K562 (cell line): Measurements from ENCODE around the gene LAMB1. TPM values are rescaled to one million over a fixed set of nuclear protein-coding genes. Genes with fewer than 3 reads are reported as not detected.

ENCODE experiments used
- ASH1L ChIP-seq: fragments of 450-650 bp; IDR thresholded peaks from 2 replicates; pipeline ENCODE4 v1.6.1; 2018; ENCODE audit warnings: borderline replicate concordance, mild to moderate bottlenecking, low read depth; ENCODE audit not compliant: partially characterized antibody
- ESRRA ChIP-seq: fragments of 450-650 bp; IDR thresholded peaks from 2 replicates; pipeline ENCODE4 v1.6.1; 2014; ENCODE audit warnings: low read depth, mild to moderate bottlenecking, moderate library complexity, borderline replicate concordance
- FOXM1 ChIP-seq, 2 experiments: fragments of 450-650 bp in 1 of 2; sonication (generic) in 1 of 2; formaldehyde crosslinking in 1 of 2; IDR thresholded peaks; 2 replicates each; pipeline versions ENCODE4 v1.6.1 to v1.9.0; 2017 to 2022; ENCODE audit warnings: low read depth in 2 of 2, mild to moderate bottlenecking in 2 of 2, missing genetic modification reagents in 1 of 2, moderate library complexity in 1 of 2
- GATAD2A ChIP-seq: fragments of 450-650 bp; IDR thresholded peaks from 2 replicates; pipeline ENCODE4 v1.6.1; 2017
- MAFK ChIP-seq: IDR thresholded peaks from 2 replicates; pipeline ENCODE4 v1.6.1; 2011; ENCODE audit warnings: low read length, improper control_type of control experiment
- MLLT1 ChIP-seq, 2 experiments: fragments of 450-650 bp; IDR thresholded peaks; 2 replicates each; pipeline ENCODE4 v1.6.1; 2016
- NELFE ChIP-seq: IDR thresholded peaks from 2 replicates; pipeline ENCODE4 v1.6.1; 2011; ENCODE audit warnings: mild to moderate bottlenecking; ENCODE audit not compliant: insufficient read depth, insufficient read length
- PCBP1 ChIP-seq: fragments of 200-400 bp; formaldehyde crosslinking; IDR thresholded peaks from 2 replicates; pipeline ENCODE4 v1.6.1; 2018; ENCODE audit warnings: mild to moderate bottlenecking, low read depth, low read length; ENCODE audit not compliant: poor library complexity, severe bottlenecking
- POLR2B ChIP-seq: fragments of 450-650 bp; IDR thresholded peaks from 2 replicates; pipeline ENCODE4 v1.6.1; 2018; ENCODE audit warnings: low read depth; ENCODE audit not compliant: partially characterized antibody
- SAFB ChIP-seq: fragments of 200-400 bp; formaldehyde crosslinking; IDR thresholded peaks from 2 replicates; pipeline ENCODE4 v1.6.1; 2017; ENCODE audit warnings: low read depth, low read length, borderline replicate concordance
- U2AF1 ChIP-seq: fragments of 200-400 bp; formaldehyde crosslinking; optimal IDR thresholded peaks from 2 replicates; pipeline ENCODE3; 2017; ENCODE audit warnings: mild to moderate bottlenecking, low read depth, low read length, moderate library complexity
- ZFP91 ChIP-seq: sonication (generic); formaldehyde crosslinking; IDR thresholded peaks from 2 replicates; pipeline ENCODE4 v1.8.0; 2022; ENCODE audit warnings: mild to moderate bottlenecking, missing genetic modification reagents
- ZFX ChIP-seq: sonication (generic); formaldehyde crosslinking; IDR thresholded peaks from 2 replicates; pipeline ENCODE4 v1.8.0; 2022; ENCODE audit warnings: mild to moderate bottlenecking, missing genetic modification reagents, moderate library complexity
- ZNF583 ChIP-seq: fragments of 250-450 bp; sonication (Bioruptor Pico); IDR thresholded peaks from 2 replicates; pipeline ENCODE4 v1.4.0; 2020
- polyA plus RNA-seq, 8 experiments: library from polyadenylated mRNA; depleted of rRNA in 4 of 8; stranded (reverse) in 5 of 8; unstranded in 3 of 8; fragments of >200 nt; fragmentation: Nextera tagmentation in 2 of 8; fragmentation: Illumina TruSeq in 1 of 8; extraction: Ambion mirVana in 2 of 8; extraction: Trizol in 1 of 8; gene quantifications; 2 replicates each; pipeline versions ENCODE4 v1.2.1 to v1.2.3, GENCODE V29; 2011 to 2014; ENCODE audit warnings: inconsistent platforms in 1 of 8, missing spikeins in 1 of 8
- total RNA-seq, 7 experiments: library from RNA; depleted of rRNA in 6 of 7; stranded (reverse); fragments of >200 nt in 6 of 7; fragmentation: Illumina TruSeq in 2 of 7; extraction: Trizol in 2 of 7; gene quantifications; 2 replicates each; pipeline versions ENCODE4 v1.2.1 to v1.2.3, GENCODE V29; 2011 to 2021; ENCODE audit warnings: low replicate concordance in 1 of 7
- TF ChIP-seq, protein P1 (sequence below): fragments of 250-450 bp; sonication (Bioruptor Pico); IDR thresholded peaks from 2 replicates; pipeline ENCODE4 v1.4.0; 2020

LAMB1 gene
- total and polyA plus RNA-seq, 9 of the 15 experiments (the other 6 are each of a cell fraction or from before 2014, with no cell fraction given): 6.0 to 17.7 (median 12.3) TPM

DNA sequence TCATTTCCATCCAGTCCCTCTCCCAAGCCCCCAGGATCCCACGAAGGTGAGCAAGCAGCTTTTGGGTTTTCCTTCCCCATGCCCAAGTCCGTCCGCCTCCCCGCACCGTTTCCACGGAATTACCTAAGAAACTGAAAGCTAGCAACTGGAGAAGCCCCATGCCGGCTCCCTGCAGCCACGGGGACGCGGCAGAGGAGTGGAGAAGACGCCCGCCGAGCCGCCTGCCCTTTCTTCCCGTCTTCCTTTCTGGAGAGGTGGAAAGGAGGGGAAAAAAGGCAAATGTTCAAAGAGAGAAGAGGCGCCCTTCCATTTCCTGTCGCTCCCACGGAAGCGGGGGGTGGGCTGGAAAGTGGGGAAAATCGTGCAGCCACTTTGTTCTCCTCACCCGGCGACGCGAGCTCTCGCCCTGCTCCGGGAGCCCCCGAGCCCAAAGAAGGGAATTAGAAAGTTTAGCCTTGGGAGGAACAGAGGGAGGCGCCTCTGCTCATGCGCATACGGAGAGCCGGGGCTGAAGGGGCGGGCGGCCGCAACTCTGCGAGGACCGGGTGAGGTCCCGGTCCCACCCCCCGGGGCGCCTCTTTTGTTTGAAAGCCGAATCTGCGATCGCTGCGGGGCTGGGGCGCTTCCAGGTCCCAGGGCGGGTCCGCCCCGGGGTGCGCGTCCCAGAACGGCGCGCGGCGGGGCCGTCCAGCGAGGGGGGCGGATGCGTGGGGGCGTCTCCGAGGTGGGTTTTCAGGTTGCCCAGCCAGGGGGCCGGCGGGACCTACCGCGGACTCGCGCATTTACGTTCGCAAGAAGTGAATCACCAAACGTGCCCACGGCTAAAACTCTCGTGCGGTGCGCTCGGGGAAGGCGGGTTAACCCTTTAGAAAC lies at the start of gene LAMB1 (continued):
- TF ChIP-seq, protein P1, sequence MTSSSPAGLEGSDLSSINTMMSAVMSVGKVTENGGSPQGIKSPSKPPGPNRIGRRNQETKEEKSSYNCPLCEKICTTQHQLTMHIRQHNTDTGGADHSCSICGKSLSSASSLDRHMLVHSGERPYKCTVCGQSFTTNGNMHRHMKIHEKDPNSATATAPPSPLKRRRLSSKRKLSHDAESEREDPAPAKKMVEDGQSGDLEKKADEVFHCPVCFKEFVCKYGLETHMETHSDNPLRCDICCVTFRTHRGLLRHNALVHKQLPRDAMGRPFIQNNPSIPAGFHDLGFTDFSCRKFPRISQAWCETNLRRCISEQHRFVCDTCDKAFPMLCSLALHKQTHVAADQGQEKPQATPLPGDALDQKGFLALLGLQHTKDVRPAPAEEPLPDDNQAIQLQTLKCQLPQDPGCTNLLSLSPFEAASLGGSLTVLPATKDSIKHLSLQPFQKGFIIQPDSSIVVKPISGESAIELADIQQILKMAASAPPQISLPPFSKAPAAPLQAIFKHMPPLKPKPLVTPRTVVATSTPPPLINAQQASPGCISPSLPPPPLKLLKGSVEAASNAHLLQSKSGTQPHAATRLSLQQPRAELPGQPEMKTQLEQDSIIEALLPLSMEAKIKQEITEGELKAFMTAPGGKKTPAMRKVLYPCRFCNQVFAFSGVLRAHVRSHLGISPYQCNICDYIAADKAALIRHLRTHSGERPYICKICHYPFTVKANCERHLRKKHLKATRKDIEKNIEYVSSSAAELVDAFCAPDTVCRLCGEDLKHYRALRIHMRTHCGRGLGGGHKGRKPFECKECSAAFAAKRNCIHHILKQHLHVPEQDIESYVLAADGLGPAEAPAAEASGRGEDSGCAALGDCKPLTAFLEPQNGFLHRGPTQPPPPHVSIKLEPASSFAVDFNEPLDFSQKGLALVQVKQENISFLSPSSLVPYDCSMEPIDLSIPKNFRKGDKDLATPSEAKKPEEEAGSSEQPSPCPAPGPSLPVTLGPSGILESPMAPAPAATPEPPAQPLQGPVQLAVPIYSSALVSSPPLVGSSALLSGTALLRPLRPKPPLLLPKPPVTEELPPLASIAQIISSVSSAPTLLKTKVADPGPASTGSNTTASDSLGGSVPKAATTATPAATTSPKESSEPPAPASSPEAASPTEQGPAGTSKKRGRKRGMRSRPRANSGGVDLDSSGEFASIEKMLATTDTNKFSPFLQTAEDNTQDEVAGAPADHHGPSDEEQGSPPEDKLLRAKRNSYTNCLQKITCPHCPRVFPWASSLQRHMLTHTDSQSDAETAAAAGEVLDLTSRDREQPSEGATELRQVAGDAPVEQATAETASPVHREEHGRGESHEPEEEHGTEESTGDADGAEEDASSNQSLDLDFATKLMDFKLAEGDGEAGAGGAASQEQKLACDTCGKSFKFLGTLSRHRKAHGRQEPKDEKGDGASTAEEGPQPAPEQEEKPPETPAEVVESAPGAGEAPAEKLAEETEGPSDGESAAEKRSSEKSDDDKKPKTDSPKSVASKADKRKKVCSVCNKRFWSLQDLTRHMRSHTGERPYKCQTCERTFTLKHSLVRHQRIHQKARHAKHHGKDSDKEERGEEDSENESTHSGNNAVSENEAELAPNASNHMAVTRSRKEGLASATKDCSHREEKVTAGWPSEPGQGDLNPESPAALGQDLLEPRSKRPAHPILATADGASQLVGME (CRISPR knock-in tag): no peak
- no peak for TF ChIP-seq U2AF1
- TF ChIP-seq SAFB: no peak
- TF ChIP-seq FOXM1 (IDR thresholded peaks at IDR 0.05; ENCODE audit: low read depth): no peak
- TF ChIP-seq FOXM1 (CRISPR knock-in tag; IDR thresholded peaks at IDR 0.05; ENCODE audit: low read depth): no peak
- 0 out of 2 replicates have a peak, but pooled peaks have one; percentile 66 for TF ChIP-seq GATAD2A
- TF ChIP-seq MAFK: no peak
- no peak for TF ChIP-seq ASH1L
- no peak for TF ChIP-seq ZFP91 (CRISPR knock-in tag)
- no peak for TF ChIP-seq NELFE
- 0 out of 2 replicates have a peak, but pooled peaks have one; percentile 13 for TF ChIP-seq ZFX (CRISPR knock-in tag)
- TF ChIP-seq ESRRA: 0 out of 2 replicates have a peak, but pooled peaks have one; percentile 8
- no peak for TF ChIP-seq ZNF583 (CRISPR knock-in tag)
- no peak for TF ChIP-seq PCBP1
- no peak for TF ChIP-seq POLR2B
- TF ChIP-seq MLLT1 (IDR thresholded peaks at IDR 0.05): no peak
